A673 (cell line): ENCODE results near the gene ESPNL.

Source experiments
- EZH2 ChIP-seq: fragments of 200-600 bp; sonication (generic); IDR thresholded peaks from 2 replicates; pipeline ENCODE4 v1.6.1; 2017; ENCODE audit warnings: borderline replicate concordance, low read depth, mild to moderate bottlenecking, mixed read lengths, antibody characterized with exemption, low read length; ENCODE audit not compliant: poor library complexity, severe bottlenecking
- TF ChIP-seq, protein P1 (sequence below): fragments of 300-800, 200-600 bp; sonication (generic); conservative IDR thresholded peaks from 2 replicates; pipeline ENCODE4 v1.5.1; 2017; ENCODE audit warnings: low read depth, mild to moderate bottlenecking, antibody characterized with exemption, low read length, moderate library complexity, mixed read lengths

- no peak for TF ChIP-seq EZH2
- TF ChIP-seq, protein P1, sequence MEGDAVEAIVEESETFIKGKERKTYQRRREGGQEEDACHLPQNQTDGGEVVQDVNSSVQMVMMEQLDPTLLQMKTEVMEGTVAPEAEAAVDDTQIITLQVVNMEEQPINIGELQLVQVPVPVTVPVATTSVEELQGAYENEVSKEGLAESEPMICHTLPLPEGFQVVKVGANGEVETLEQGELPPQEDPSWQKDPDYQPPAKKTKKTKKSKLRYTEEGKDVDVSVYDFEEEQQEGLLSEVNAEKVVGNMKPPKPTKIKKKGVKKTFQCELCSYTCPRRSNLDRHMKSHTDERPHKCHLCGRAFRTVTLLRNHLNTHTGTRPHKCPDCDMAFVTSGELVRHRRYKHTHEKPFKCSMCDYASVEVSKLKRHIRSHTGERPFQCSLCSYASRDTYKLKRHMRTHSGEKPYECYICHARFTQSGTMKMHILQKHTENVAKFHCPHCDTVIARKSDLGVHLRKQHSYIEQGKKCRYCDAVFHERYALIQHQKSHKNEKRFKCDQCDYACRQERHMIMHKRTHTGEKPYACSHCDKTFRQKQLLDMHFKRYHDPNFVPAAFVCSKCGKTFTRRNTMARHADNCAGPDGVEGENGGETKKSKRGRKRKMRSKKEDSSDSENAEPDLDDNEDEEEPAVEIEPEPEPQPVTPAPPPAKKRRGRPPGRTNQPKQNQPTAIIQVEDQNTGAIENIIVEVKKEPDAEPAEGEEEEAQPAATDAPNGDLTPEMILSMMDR = no peak
These were observed 20.5 kb downstream of the ESPNL start for GRCh38 chr2:238120463-238121298.
